GM15510 (cell line): ENCODE results near the gene FAF1.

ENCODE experiments used
- POLR2A ChIP-seq: IDR thresholded peaks from 3 replicates; pipeline ENCODE4 v1.6.1; 2011; ENCODE audit warnings: borderline replicate concordance; ENCODE audit not compliant: insufficient read length; ENCODE audit errors: extremely low read depth

The FAF1 gene

GRCh38 chr1:50705699-50706098 lies 254.4 kb downstream of the FAF1 start:
- TF ChIP-seq POLR2A, result no peak

- TF ChIP-seq POLR2A, result no peak
These were observed 255.0 kb downstream of the FAF1 start for GRCh38 chr1:50705041-50705440.

DNA sequence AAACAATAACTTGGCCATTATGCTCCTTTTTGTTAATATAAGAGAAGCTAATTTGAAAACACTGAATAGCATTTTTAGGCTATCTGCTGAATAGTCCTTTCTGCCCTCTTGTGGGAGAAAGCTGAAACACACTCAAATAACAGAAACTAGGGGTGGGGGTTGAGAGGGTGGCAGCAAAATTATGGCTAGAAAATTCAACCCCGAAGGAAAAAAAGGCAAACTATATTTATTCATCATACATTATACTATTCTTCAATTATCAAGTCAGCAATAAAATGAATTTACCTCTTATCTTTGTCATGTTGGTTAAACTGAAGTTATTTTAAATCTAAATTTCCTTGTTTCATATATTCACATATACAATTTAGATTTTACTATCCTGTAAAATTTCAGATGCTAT lies 255.9 kb downstream of the FAF1 start:
- TF ChIP-seq POLR2A, result no peak

DNA sequence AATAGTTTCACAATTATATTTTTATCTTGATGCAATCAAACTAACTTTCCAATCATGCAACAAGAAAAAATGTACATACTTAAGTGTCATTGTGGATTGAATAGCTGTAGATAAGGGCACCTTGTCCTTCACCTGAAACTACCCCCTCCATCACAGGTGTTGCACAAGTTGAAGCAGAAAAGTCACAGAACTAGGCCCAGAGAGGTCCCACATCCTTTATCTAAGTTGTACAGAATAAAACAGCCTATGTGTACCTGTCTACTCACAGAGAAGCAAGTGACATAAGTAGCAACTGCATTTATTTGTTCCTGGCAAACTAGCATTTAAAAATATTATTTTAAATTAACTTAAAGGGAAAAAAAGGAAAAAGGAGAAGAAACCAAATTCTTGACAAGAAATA lies 256.8 kb downstream of the FAF1 start:
- TF ChIP-seq POLR2A, result no peak

- TF ChIP-seq POLR2A, result no peak
These were observed 257.7 kb downstream of the FAF1 start for GRCh38 chr1:50702395-50702794.

GRCh38 chr1:50701706-50702317 lies 258.3 kb downstream of the FAF1 start:
- TF ChIP-seq POLR2A, result no peak

- no peak for TF ChIP-seq POLR2A
These were observed 259.4 kb downstream of the FAF1 start for GRCh38 chr1:50700621-50701020.

- no peak for TF ChIP-seq POLR2A
These were observed 259.9 kb downstream of the FAF1 start for GRCh38 chr1:50700214-50700613.

DNA sequence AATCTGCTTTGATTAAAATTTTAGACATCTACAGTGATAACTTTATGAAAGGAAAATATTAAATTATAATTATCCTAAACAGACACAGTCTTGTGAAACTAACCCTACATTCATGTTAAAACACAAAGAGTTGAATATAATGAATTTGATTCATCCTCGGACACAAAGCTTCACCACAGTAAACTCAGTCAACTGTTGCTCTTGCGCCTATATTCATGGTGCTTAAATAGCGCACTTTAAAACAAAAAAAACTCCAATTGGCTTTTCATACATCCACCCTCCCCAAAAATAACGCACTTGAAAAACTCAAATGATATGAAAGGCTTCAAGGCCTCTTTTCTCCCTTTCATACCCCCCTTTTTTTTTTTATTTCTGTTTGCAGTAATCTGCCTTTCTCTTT lies 260.3 kb downstream of the FAF1 start:
- TF ChIP-seq POLR2A, result no peak

- no peak for TF ChIP-seq POLR2A
These were observed 262.3 kb downstream of the FAF1 start for GRCh38 chr1:50697440-50698421.

DNA sequence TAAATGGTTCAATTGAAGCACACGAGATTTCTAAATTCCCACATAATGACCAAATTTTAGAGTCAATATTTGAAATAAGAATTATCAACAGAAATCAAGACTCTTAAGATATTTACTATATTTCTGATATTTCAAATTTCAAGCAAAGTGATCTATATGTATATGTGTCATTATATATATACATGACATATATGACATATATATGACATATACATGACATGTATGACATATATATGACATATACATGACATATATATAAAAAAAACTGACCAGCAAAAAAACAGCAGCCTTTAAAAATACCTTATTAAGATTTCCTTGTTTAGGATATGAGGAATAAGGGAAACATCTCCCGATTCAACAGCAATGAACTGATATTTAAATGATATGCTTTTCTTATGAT lies 266.2 kb downstream of the FAF1 start:
- no peak for TF ChIP-seq POLR2A

- TF ChIP-seq POLR2A, result no peak
These were observed 275.9 kb downstream of the FAF1 start for GRCh38 chr1:50684185-50684584.

DNA sequence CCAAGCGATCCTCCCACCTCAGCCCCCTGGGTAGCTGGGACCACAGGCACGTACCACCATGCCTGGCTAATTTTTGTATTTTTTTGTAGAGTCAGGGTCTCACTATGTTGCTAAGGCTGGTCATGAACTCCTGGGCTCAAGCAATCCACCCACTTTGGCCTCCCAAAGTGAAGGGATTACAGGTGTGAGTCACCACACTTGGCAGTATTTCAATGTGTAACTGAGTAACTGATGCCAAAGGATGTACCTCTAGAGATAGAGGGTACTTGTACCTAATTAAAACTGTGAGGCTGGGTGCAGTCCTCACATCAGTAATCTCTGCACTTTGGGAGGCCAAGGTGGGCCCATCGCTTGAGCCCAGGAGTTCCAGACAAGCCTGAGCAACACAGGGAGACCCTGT lies 278.1 kb downstream of the FAF1 start:
- no peak for TF ChIP-seq POLR2A

DNA sequence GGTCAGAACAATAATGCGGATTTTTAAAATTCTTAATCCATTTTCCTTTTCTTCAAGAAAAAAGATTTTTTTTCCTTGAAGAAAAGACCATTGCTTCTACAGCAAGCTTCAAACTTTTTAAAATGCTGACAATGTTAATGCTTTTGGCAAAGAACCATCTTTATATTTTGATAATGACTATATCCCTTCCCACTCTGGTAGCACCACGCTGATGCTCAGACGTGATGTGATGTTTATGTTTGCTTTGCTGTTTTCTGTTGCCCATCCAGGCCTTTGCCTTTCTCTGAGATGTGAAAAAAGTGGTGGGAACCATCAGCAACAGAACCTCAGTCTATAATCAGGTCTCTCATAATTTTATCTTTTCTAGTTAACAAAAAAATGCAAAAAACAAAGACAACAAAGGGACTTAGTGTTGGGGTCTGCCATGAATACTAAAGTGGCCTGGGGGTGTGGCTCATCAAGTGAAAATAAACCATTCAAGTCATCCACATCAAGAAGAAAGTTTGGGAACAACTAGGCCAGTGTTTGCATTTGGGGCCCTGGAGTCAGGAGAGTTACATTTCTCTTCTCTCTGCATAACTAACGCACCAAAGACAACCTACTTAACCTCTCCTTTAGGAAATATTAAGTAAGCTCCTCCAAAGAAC lies 292.2 kb downstream of the FAF1 start:
- TF ChIP-seq POLR2A, result no peak

GRCh38 chr1:50667272-50667671 lies 292.8 kb downstream of the FAF1 start:
- TF ChIP-seq POLR2A, result no peak
